Measurements from ENCODE around the gene GDPD3. TPM values are rescaled to one million over a fixed set of nuclear protein-coding genes. Genes with fewer than 3 reads are reported as not detected.

The GDPD3 gene, protein sequence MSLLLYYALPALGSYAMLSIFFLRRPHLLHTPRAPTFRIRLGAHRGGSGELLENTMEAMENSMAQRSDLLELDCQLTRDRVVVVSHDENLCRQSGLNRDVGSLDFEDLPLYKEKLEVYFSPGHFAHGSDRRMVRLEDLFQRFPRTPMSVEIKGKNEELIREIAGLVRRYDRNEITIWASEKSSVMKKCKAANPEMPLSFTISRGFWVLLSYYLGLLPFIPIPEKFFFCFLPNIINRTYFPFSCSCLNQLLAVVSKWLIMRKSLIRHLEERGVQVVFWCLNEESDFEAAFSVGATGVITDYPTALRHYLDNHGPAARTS
- total RNA-seq (2021) = 3.8 and 4.0 TPM in 2 replicates
- long read RNA-seq, partial matches to known transcripts = 0 of 1 reads
- long read RNA-seq, other reads (novel, unspliced or antisense) = 1 of 1 reads

DNA sequence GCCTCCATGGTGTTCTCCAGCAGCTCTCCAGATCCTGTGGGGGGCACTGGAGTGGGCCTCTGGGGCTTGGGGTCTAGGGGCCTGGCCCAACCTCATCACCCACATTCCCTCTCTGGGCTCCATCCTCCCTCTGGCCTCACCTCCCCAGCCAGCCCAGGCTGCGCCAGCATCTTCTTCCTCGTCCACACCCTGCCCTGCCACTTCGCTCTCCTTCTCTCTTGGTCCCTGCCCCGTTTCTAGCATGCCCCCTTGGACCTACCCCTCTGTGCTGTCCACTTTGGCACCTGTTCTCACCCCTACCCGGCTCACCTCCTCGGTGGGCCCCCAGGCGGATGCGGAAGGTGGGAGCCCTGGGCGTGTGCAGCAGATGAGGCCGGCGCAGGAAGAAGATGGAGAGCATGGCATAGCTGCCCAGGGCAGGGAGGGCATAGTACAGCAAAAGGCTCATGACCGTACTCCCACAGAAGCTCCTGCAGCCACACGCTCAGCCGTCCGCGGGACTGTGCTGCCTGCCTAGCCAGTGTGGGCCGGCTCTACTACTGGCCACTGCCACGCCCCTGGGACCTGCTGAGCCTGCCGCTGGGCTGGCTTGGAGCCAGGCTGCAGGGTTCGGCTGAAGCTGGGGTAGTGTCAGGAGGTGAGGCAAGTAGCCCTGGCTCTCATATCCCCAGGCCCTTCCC lies at the start of gene GDPD3:
TSS of gene GDPD3 (minus strand) at position 507 of the 680 bp plus-strand sequence. CDS start at position 448, 59 bp downstream.
- H3K27ac ChIP-seq (ENCODE audit: insufficient read length, low read depth, low read length) = no peak within 1 kb of the TSS

More for the DNA sequence above, at the start of gene GDPD3:
- peaks cover 0 to 19% (median 13%) of the 10 kb centered on the region in 3 experiments; a peak in 5 of 7 replicates for H3K36me3 Mint-ChIP-seq (ENCODE audit: insufficient read depth in 1 of 3, low read depth in 3 of 3)
- no peaks in the 10 kb centered on the region for H3K27me3 ChIP-seq (ENCODE audit: insufficient read depth, low read length)
- H3K14ac ChIP-seq (ENCODE audit: insufficient read depth, low read length) = no peak within 1 kb of the TSS
- H3K4me2 ChIP-seq (ENCODE audit: insufficient read depth, insufficient read length, low read length) = no peak within 1 kb of the TSS
- H3K56ac ChIP-seq (ENCODE audit: insufficient read length, low read depth, low read length) = no peak within 1 kb of the TSS
- H3K23me2 ChIP-seq (ENCODE audit: insufficient read length, low read depth, low read length, poor library complexity, severe bottlenecking) = no peaks in the 10 kb centered on the region
- H2BK20ac ChIP-seq (ENCODE audit: low read depth, low read length, poor library complexity, severe bottlenecking) = no peak within 1 kb of the TSS
- no peak within 1 kb of the TSS for H2BK5ac ChIP-seq (ENCODE audit: insufficient read length, low read length)
- peak within 1 kb of the TSS in 2 of 3 experiments; percentile 39 to 58; a peak in 2 of 7 replicates for H3K27ac Mint-ChIP-seq
- no peak within 1 kb of the TSS for H2AFZ ChIP-seq (ENCODE audit: low read length)
- H3K4ac ChIP-seq (ENCODE audit: low read depth, low read length) = no peak within 1 kb of the TSS
- H3K23ac ChIP-seq (ENCODE audit: insufficient read length, low read depth, low read length) = no peak within 1 kb of the TSS
- no peaks in the 10 kb centered on the region for H3K4me1 ChIP-seq (ENCODE audit: insufficient read depth, low read length)
- no peak within 1 kb of the TSS for H3T11ph ChIP-seq (ENCODE audit: low read length)
- no CpG with 5 or more reads among the region's 20 CpGs for WGBS (ENCODE audit: extremely low coverage, insufficient read length, low lambda C conversion rate)
- H3K9me3 Mint-ChIP-seq = no peaks in the 10 kb centered on the region
- H3K9me3 ChIP-seq (ENCODE audit: control insufficient read depth, low read depth, low read length) = no peaks in the 10 kb centered on the region
- H3K79me2 ChIP-seq (ENCODE audit: insufficient read depth, low read length) = no peaks in the 10 kb centered on the region
- H3K9ac ChIP-seq (ENCODE audit: extremely low read depth, insufficient read length, low read length) = no peak within 1 kb of the TSS
- H4K5ac ChIP-seq (ENCODE audit: insufficient read length, low read depth, low read length) = no peak within 1 kb of the TSS
- no peaks in the 10 kb centered on the region for H3K79me1 ChIP-seq (ENCODE audit: insufficient read depth, low read depth, low read length, poor library complexity, severe bottlenecking)
- peak; percentile 56 for DNase-seq
- TF ChIP-seq, protein P1, sequence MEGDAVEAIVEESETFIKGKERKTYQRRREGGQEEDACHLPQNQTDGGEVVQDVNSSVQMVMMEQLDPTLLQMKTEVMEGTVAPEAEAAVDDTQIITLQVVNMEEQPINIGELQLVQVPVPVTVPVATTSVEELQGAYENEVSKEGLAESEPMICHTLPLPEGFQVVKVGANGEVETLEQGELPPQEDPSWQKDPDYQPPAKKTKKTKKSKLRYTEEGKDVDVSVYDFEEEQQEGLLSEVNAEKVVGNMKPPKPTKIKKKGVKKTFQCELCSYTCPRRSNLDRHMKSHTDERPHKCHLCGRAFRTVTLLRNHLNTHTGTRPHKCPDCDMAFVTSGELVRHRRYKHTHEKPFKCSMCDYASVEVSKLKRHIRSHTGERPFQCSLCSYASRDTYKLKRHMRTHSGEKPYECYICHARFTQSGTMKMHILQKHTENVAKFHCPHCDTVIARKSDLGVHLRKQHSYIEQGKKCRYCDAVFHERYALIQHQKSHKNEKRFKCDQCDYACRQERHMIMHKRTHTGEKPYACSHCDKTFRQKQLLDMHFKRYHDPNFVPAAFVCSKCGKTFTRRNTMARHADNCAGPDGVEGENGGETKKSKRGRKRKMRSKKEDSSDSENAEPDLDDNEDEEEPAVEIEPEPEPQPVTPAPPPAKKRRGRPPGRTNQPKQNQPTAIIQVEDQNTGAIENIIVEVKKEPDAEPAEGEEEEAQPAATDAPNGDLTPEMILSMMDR (conservative IDR thresholded peaks at IDR 0.05) = no peak
- no peak within 1 kb of the TSS for H4K91ac ChIP-seq (ENCODE audit: insufficient read length, low read depth, low read length)
- H4K8ac ChIP-seq (replicated peaks; ENCODE audit: insufficient read length, low read depth, low read length) = no peak within 1 kb of the TSS
- peaks cover 2 to 5% of the 10 kb centered on the region in 2 experiments for H3K4me1 Mint-ChIP-seq
- H3K4me3 Mint-ChIP-seq = no peak within 1 kb of the TSS
- H4K20me1 ChIP-seq (ENCODE audit: control insufficient read depth, insufficient read depth, insufficient read length) = no peaks in the 10 kb centered on the region
- H3K27me3 Mint-ChIP-seq (ENCODE audit: low read depth) = no peaks in the 10 kb centered on the region; the same call in 1 of the 2 replicates
- no peak within 1 kb of the TSS for H2BK12ac ChIP-seq (ENCODE audit: insufficient read length, low read depth, low read length)
- H2BK15ac ChIP-seq (ENCODE audit: low read depth, low read length) = no peak within 1 kb of the TSS
- H2BK120ac ChIP-seq (ENCODE audit: low read depth, low read length, poor library complexity, severe bottlenecking) = no peak within 1 kb of the TSS
- H3K18ac ChIP-seq (ENCODE audit: insufficient read length, low read depth, low read length) = no peak within 1 kb of the TSS
- no peak within 1 kb of the TSS for H2AK5ac ChIP-seq (ENCODE audit: insufficient read length, low read length)

All from H9 (cell line).